HuH-7 (cell line): ENCODE results near the gene ARHGEF16.

ENCODE experiments used
- DNase-seq: peaks from one replicate; pipeline ENCODE4 v3.0.0; 2011; ENCODE audit warnings: low spot score

The ARHGEF16 gene

GRCh38 chr1:3482378-3482849 lies 27.9 kb downstream of the ARHGEF16 start:
- DNase-seq = peak; percentile 44

- DNase-seq = peak; percentile 40
These were observed 28.9 kb downstream of the ARHGEF16 start for GRCh38 chr1:3483380-3483779.

DNA sequence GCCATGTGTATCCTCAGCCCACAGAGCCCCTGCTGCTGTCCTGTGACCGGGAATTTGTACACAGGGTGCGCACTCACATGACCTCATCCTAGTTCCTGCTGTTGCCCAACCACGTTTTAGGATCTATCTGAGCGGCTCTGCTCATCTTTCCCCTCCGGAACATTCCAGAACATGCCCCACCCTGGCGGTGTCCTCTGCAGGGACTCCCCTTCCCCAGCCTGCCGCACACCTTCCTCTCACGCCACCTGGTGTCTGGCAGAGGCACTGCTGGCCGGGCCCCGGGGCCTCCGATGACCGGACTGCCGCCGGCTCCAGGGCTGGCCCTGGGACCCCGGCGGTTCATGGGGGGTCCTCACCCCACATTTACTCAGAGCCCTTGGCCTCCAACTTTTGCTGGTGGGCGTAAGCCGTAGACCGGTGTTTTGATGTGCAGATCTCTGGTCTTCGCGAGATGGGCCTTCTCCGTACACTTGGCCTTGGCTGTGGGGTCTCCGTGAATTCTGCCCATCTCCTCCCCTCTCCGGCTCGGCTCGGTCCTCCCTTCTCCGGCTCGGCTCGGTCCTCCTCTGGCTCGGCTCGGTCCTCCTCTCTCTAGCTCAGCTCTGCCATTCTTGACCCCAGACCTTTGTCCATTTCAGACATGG lies 29.5 kb downstream of the ARHGEF16 start:
- peak; percentile 86 for DNase-seq

DNA sequence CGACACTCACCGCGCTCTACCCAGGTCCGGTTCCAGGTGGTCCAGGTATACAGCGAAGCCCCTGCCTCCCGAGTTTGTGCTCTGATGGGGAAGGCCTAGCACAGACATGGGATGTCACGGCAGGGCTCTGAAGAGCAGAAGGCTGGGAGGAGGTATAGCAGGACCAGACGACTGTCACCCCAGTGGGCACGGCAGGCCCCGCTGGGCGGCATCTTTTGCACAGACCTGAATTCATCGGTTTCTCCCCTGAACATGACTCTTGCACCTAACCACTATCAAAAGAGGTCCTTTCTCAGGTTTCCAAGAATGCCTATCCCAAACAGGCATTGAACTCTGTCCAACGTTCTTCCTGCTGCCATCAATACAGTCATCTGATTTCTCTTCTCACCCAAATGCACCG lies 30.6 kb downstream of the ARHGEF16 start:
- DNase-seq = no peak

DNA sequence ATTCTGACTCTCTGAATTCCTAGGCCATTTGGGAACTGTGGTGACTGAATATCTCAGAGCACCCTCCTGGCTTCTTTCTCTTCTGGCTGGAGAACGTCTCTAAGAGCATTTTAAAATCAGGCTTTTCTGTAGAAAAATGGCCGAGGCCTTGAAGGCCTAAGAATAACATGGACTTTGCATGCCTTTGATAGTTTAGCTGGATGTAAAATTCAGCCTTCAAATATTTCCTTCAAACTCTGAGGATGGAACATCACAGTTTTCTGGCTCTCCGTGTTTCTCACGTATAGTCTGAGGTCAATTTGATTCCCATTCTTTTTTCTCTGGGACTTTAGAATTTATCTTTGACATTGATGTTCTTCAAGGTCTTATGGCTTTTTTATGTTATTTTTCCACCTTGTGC lies 34.0 kb downstream of the ARHGEF16 start:
- no peak for DNase-seq

GRCh38 chr1:3490046-3490745 lies 35.7 kb downstream of the ARHGEF16 start:
- no peak for DNase-seq

GRCh38 chr1:3491291-3492246 lies 37.1 kb downstream of the ARHGEF16 start:
- peak; percentile 85 for DNase-seq

DNA sequence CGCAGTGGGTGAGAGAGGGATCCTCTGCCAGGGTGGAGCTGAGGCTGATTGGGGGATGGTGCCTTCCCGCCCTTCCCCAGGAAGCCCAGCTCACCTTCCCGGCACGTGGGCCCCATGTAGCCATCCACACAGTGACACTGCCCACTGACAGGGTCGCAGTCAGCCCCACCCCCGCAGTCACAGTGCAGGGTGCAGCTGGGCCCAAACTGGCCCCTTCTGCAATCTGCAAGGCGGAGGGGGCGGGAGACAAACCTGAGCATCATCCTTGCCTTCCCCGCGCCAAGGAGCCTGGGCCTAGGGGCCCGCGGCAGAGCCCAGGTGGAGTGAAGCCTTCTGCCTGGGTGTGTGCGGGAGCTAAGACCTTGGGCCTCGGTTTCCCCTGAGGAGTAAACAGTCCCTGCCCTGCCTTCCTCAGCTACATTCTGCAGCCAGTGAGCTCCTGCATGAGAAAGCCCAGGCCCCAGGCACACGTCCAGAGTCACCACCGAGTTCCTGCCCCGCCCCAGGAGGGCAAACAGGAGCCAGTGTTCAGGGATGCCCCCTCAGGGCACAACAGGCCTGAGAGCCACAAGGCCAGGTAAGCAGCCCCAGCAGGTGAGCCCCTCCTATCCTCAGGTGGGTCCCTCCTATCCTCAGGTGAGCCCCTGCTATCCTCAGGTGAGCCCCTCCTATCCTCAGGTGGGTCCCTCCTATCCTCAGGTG lies 38.2 kb downstream of the ARHGEF16 start:
- no peak for DNase-seq

GRCh38 chr1:3494321-3495308 lies 40.1 kb downstream of the ARHGEF16 start:
- DNase-seq = no peak

- DNase-seq = no peak
These were observed 41.6 kb downstream of the ARHGEF16 start for GRCh38 chr1:3495776-3496745.

DNA sequence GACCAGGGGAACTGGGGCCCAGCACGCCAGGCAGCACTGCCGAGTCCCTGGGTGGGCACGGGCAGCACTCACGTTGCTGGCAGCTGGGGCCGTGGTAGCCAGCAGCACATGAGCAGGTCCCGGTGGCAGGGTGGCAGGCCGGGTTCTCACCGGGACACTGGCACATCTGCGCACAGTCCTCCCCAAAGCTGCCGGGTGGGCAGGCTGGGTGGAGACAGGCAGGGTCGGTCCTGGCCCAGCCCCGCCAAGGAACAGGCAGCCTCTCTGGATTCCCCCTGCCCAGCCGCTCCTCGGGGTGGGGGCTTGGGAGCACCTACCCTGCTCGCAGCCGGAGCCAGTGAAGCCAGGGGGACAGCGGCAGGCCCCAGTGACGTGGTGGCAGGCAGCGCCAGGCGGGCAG lies 42.5 kb downstream of the ARHGEF16 start:
- DNase-seq = no peak

DNA sequence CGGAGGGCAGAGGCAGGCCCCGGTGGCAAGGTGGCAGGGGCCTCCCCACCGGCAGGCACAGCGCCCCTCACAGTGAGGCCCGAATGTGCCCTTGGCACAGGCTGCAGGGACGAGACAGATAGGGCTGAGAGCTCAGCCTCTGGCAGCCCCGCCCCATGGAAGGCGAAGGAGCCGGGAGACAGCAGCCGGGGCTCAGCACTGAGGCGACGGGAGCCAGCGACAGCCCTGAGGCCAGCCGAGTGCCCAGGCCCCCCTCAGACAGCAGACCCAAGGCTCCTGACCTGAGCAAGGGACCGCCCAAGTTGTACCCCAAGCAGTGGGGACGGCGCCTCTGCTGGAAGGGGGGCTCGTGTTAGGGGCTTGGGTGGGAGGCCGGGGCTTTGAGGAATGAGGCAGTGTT lies 43.1 kb downstream of the ARHGEF16 start:
- no peak for DNase-seq

DNA sequence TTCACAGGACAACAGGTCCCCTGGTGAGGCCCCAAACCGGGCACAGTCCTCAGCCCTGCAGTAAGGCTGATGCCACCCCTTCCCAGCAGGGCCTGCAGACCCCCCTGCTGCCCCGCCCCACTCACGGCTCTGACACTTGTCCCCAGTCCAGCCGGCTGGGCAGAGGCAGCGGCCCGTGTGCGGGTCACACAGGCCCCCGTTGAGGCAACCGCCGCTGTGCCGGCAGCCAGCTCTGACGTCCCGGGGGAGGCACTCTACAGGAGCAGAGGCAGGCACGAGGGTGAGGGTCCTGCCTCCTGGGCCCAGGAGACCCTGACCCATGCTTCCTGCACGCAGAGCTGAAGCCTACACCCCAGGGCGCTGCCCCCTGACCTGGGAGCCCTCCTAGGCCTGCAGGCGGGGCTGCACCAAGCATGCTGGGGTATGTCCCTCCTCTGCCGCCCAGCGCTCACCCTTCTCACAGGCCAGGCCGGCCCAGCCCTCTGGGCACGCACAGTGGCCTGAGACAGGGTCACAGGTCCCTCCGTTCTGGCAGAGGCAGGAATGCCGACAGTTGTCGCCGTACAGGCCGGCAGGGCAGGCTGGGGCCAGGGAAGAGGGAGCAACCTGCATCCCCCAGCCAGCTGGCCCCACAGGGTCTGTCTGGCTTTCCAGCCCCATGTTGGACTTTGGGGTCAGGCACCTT lies 43.9 kb downstream of the ARHGEF16 start:
- DNase-seq = no peak

GRCh38 chr1:3498986-3499385 lies 44.5 kb downstream of the ARHGEF16 start:
- no peak for DNase-seq

GRCh38 chr1:3499611-3500010 lies 45.1 kb downstream of the ARHGEF16 start:
- no peak for DNase-seq

DNA sequence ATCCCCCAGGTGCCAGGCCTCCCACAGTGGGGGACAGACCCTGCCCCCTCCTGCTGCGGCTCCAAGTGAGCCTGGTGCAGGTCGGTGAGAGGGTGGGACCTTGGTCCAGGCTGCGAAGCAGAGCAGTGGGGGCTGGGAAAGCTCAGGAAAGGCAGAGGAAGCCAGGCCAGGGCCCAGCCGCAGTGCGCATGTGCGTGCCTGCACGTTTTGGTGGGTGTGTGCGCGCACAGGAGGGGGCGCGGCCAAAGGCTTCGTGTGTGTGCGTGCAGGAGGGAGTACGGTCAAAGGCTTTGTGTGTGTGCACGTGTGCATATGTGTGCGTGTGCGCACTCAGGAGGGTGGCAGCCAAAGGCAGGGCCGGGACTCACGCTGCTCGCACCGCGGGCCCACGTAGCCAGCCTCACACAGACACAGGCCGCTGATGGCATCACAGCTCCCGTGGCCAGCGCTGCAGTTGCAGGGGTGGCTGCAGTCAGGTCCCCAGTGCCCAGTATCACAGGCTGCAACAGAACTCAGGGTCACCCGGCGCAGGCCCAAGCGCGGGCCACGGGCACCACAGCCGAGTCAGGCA lies 45.9 kb downstream of the ARHGEF16 start:
- peak; percentile 55 for DNase-seq

GRCh38 chr1:3501437-3501836 lies 47.0 kb downstream of the ARHGEF16 start:
- DNase-seq = no peak

DNA sequence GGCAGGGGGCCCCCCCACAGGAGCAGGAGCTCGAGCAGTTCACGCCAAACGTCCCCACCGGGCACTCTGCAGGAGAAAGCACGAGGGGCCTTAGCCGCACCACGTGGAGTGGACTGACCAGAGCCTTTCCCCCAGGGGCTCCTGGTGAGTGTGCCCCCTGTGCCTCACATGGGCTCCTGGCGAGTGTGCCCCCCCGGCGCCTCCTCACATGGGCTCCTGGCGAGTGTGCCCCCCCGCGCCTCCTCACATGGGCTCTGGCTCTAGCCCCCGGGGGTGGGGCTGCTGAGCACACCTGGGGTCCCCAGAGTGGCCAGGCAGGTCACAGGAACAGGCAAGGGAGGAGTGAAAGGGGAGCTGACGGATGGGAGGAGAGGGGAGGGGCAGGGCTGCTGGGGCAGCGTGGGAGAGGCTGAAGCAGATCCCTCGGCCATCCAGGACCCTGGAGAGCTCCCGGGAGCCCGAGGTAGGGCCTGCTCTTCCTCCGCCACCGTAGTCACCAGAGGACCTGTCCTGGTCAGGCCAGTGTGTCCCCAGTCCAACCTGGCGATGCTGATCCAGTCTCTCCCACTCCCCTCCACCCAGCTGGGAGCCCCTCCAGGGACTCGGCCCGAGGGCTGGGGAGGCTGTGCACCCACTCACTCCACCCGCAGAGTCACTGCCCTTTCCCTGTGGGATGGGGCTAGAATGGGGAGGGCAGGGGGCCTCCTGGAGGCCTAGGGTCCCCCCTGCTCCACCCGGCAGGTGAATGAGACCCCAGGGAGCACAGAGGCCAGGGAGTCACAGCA lies 47.6 kb downstream of the ARHGEF16 start:
- DNase-seq = peak; percentile 89
